HG02973 (cell line): ENCODE data around the gene CACNA1B.
"Not testable (repeated sequence)": the region's sequence is repeated elsewhere in the genome, so short reads cannot be mapped to it uniquely, and the experiment has no call there.

Experiments used
- ATAC-seq: cut with Tn5 transposase; IDR thresholded peaks from one replicate; pipeline ENCODE4 v1.9.1; 2021; ENCODE audit warnings: moderate library complexity; ENCODE audit not compliant: unreplicated experiment

CACNA1B gene

GRCh38 chr9:138095813-138096518 is 218.4 kb downstream of the CACNA1B start:
- ATAC-seq, result no peak

- ATAC-seq, result no peak
Observed at GRCh38 chr9:138096519-138096845, 218.9 kb downstream of the CACNA1B start.

- ATAC-seq, result no peak
Observed at GRCh38 chr9:138097501-138097991, 220.0 kb downstream of the CACNA1B start.

GRCh38 chr9:138098116-138098907 is 220.7 kb downstream of the CACNA1B start:
- ATAC-seq, result no peak

GRCh38 chr9:138098908-138099791 is 221.6 kb downstream of the CACNA1B start:
- no peak for ATAC-seq

- no peak for ATAC-seq
Observed at GRCh38 chr9:138099803-138100598, 222.4 kb downstream of the CACNA1B start.

- ATAC-seq, result no peak
Observed at GRCh38 chr9:138100711-138101350, 223.2 kb downstream of the CACNA1B start.

GRCh38 chr9:138101444-138102234 is 224.1 kb downstream of the CACNA1B start:
- ATAC-seq, result no peak

GRCh38 chr9:138102246-138103051 is 224.9 kb downstream of the CACNA1B start:
- ATAC-seq, result no peak

GRCh38 chr9:138103111-138103848 is 225.7 kb downstream of the CACNA1B start:
- no peak for ATAC-seq

GRCh38 chr9:138103849-138104206 is 226.2 kb downstream of the CACNA1B start:
- no peak for ATAC-seq

GRCh38 chr9:138104251-138105122 is 226.9 kb downstream of the CACNA1B start:
- ATAC-seq, result no peak

GRCh38 chr9:138105123-138105415 is 227.5 kb downstream of the CACNA1B start:
- ATAC-seq, result no peak

- ATAC-seq, result no peak
Observed at GRCh38 chr9:138105561-138106505, 228.3 kb downstream of the CACNA1B start.

GRCh38 chr9:138107039-138107438 is 229.5 kb downstream of the CACNA1B start:
- not testable (repeated sequence) for ATAC-seq

- ATAC-seq, result no peak
Observed at GRCh38 chr9:138111607-138112006, 234.0 kb downstream of the CACNA1B start.
